DMS53 (cell line): ENCODE results near the gene ACVR1B.
"Not testable (repeated sequence)": the region's sequence is repeated elsewhere in the genome, so short reads cannot be mapped to it uniquely, and the experiment has no call there.

Experiments used
- DNase-seq: peaks from one replicate; lab custom pipeline; 2025; lab: John Stamatoyannopoulos, UW

ACVR1B gene

DNA sequence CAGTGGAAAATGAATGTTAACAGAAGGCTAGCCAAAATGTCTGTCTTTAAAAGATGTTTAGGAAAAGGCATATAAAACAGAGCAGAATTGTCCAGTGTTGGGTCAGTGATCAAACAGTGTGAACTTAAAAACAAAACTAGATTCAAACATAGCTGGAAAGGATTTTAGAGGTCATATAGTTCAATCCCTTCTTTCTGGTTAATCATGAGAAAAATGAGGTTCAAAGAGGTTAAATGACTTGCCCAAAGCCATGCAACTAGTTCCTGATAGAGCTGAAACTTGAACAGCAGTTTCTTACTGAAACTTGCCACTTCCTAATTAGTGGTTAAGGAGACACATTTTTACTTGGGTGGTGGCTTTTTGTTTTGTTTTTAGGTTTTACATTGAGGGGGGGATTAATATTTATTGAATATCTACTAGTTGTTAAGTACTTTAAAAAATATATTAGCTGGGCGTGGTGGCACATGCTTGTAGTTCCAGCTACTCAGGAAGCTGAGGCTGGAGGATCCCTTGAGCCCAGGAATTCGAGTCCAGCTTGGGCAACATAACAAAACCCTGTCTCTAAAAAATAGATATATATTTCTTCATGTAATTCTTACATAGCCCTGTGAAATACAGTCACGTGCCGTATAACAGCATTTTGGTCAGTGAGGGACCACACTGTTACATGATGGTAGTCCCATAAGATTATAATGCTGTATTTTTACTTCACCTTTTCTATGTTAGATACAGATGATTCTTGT is 20.4 kb downstream of the ACVR1B start:
- DNase-seq: no peak

GRCh38 chr12:51972422-51972812 is 20.9 kb downstream of the ACVR1B start:
- no peak for DNase-seq

- DNase-seq: no peak
Observed at GRCh38 chr12:51972849-51973273, 21.4 kb downstream of the ACVR1B start.

GRCh38 chr12:51973560-51973959 is 22.1 kb downstream of the ACVR1B start:
- no peak for DNase-seq

GRCh38 chr12:51974646-51975045 is 23.1 kb downstream of the ACVR1B start:
- no peak for DNase-seq

GRCh38 chr12:51975196-51975595 is 23.7 kb downstream of the ACVR1B start:
- DNase-seq: no peak

- no peak for DNase-seq
Observed at GRCh38 chr12:51976376-51977160, 25.1 kb downstream of the ACVR1B start.

DNA sequence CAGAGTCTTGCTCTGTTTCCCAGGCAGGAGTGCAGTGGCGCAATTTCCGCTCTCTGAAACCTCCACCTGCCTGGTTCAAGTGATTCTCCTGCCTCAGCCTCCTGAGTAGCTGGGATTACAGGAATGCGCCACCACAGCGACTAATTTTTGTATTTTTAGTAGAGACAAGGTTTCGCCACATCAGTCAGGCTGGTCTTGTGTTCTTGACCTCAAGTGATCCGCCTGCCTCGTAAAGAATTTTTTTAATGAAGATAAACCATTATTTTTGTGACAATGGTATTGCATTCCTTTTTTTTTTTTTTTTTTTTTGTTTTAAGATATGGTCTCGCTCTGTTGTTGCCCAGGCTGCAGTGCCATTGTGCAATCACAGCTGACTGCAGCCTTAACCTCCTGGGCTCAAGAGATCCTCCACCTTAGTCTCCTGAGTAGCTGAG is 25.8 kb downstream of the ACVR1B start:
- DNase-seq: no peak

GRCh38 chr12:51979306-51979705 is 27.8 kb downstream of the ACVR1B start:
- DNase-seq: not testable (repeated sequence)

DNA sequence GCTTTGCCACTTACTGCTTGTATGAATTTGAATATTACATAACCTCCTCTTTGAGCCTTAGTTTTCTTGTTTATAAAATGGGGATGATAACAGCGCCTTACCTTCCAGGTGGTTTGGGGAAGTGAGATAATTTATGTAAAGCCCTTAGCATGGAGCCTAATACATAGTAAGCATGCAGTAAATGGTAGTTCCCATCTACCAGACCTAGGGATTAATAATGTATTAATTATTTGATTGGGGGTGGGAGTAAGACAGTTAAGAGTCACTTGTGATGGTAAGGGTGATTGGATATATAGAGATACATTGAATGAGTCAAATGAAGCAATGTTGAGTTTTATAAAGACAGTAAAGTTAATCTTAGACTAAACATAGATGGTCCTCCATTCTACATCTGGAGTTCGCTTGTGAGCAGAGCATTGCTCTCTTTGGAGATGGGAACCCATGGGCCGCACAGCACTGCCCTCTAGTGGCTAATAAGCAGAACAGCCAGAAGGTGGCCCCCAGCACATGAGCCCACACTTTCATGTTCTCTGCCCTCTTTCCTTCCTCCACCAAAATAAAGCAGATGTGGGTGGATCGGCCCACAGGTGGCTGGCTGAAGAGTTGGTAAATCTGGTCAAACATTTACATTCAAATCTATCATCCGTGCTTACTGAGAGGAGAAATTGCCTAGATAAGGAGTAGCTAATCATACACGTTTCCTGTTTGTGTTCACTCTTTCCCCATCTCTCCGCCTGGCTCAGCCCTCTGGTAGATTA is 28.7 kb downstream of the ACVR1B start:
- peak; percentile 73 for DNase-seq

DNA sequence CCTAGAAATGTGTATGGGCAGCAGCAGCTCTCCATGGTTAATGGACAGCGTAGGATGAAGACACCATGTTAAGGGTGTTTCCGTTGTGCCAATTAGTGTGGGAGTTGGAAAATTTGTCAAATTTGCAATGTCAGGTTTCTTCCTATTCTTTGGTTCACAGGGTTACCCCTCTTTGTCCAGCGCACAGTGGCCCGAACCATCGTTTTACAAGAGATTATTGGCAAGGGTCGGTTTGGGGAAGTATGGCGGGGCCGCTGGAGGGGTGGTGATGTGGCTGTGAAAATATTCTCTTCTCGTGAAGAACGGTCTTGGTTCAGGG is 29.3 kb downstream of the ACVR1B start:
- no peak for DNase-seq

GRCh38 chr12:51984657-51985056 is 33.2 kb downstream of the ACVR1B start:
- DNase-seq: peak; percentile 70

GRCh38 chr12:51985154-51985835 is 33.8 kb downstream of the ACVR1B start:
- DNase-seq: no peak

DNA sequence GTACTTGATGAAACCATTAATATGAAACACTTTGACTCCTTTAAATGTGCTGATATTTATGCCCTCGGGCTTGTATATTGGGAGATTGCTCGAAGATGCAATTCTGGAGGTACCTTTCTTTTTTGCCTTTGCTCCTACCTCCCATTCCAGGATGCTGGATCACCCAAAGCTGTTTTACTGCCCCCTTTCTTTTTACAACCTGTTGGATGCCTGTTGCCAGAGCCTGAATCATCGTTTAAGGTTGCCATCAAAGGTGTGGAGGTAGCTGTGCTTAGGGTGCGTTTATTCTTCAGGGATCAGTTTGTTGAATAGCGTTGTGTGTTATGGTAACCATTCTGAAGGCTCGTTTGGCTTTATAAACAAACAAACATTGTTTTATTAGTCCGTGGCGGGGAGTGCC is 35.3 kb downstream of the ACVR1B start:
- DNase-seq: no peak

GRCh38 chr12:51992246-51992645 is 40.7 kb downstream of the ACVR1B start:
- no peak for DNase-seq

DNA sequence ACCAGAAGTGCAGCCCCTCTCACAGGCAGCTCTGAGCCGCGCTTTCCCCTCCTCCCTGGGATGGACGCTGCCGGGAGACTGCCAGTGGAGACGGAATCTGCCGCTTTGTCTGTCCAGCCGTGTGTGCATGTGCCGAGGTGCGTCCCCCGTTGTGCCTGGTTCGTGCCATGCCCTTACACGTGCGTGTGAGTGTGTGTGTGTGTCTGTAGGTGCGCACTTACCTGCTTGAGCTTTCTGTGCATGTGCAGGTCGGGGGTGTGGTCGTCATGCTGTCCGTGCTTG is 43.0 kb downstream of the ACVR1B start:
- no peak for DNase-seq

- DNase-seq: no peak
Observed at GRCh38 chr12:51994959-51995358, 43.5 kb downstream of the ACVR1B start.

GRCh38 chr12:51997136-51997535 is 45.6 kb downstream of the ACVR1B start:
- DNase-seq: no peak

DNA sequence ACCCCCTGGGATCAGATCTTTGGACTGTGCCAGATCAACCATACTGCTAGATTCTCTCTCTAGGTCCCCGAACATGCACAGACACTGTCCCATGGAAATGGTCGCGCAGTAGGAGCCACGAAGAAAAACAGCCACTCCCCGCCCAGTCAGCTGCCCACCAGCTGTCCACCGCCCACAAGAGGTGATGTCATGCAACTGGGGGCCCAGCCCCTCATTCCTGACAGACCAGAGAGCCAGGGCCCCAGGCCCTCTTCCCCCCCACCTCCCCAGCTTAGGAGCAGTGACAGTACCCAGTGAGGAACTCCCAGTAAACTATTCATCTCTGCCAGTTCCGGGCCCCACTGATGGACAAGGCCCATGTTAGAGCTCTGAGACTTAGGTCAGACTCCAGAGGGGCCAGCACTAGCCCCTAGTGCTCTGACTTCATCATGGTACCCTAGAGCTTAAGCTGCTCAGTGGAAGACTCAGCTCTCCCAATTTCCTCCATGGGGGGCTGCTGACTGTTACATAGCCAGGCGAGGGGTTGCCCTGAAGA is 51.6 kb downstream of the ACVR1B start:
- no peak for DNase-seq

DNA sequence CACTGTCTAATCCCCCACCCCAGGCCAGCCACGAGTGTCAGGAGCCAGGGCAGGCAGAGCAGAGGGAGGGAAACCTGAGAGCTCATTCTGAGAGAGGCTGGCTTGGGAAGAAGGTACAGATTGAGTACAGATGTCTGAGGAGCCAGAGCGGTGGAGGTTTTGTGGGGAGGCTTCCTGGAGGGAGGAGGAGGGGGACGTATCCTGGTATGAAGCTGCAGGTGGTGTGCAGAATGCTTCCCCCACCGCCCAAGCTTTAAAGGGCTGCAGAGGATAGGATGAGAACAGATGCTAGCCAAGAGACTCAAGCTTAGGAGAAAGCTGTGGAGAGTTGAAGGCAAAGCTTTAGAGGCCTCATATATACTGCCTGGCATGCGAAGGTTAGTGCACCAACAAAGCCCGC is 52.1 kb downstream of the ACVR1B start:
- DNase-seq: peak; percentile 54

GRCh38 chr12:52004042-52004648 is 52.6 kb downstream of the ACVR1B start:
- DNase-seq: peak; percentile 87
